ENCODE results near the gene KCNQ1. TPM values are rescaled to one million over a fixed set of nuclear protein-coding genes. Genes with fewer than 3 reads are reported as not detected.

KCNQ1 gene
- total and polyA plus RNA-seq, 2 donors (not counting 3 experiments of a cell fraction or from before 2014, with no cell fraction given) = 0.07 to 0.09 TPM

DNA sequence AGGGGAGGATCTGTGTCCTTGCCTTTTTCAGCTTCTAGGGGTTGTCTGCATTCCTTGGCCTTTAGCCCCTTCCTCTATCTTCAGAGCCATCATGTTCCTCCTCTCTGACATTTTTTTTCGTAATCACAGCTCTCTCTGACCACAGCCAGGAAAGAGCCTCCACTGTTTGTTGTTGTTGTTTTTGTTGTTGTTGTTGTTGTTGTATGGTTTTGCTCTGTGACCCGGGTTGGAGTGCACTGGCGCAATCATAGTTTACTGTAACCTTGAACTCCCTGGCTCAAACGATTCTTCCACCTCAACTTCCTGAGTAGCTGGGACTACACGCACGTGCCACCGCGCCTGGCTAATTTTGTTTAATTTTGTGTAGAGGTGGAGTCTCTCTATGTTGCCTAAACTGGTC lies 310.3 kb downstream of the KCNQ1 start:
- H2AFZ ChIP-seq (ENCODE audit: low read depth, low read length) = no peak overlapping the region
- no peak for DNase-seq (ENCODE audit: low read depth, low spot score)
- no peaks in the 10 kb centered on the region for H3K4me1 ChIP-seq (ENCODE audit: control insufficient read depth, extremely low read depth, insufficient read depth, low read length)
- H4K20me1 ChIP-seq (replicated peaks; ENCODE audit: control insufficient read depth, extremely low read depth, insufficient read depth, low read length) = no peaks in the 10 kb centered on the region
- intact Hi-C loops (cut with micrococcal nuclease) (no loop called here), dilution Hi-C loops (cut with MboI; ENCODE audit: extremely low pct_ligation_motif_present, low sequenced_read_pairs) (no loop called here)
- H3K27ac ChIP-seq (ENCODE audit: insufficient read depth, low read depth, low read length) = no peak overlapping the region
- H3K79me2 ChIP-seq (ENCODE audit: control insufficient read depth, insufficient read depth, low read length) = no peaks in the 10 kb centered on the region
- no peaks in the 10 kb centered on the region for H3K36me3 ChIP-seq (ENCODE audit: control insufficient read depth in 2 of 2, extremely low read depth in 1 of 2, insufficient read depth in 2 of 2, low read length in 2 of 2)
- H3K9me3 ChIP-seq (replicated peaks; ENCODE audit: control insufficient read depth, insufficient read depth, low read length) = no peaks in the 10 kb centered on the region
- no peak overlapping the region for H3K4me2 ChIP-seq (ENCODE audit: insufficient read depth, low read length)
- TF ChIP-seq GATA2 (IDR thresholded peaks at IDR 0.05; ENCODE audit: insufficient read depth, insufficient read length, low read depth, low read length) (no peak), FOS (IDR thresholded peaks at IDR 0.05; ENCODE audit: borderline replicate concordance, insufficient read depth, low read length) (no peak), POLR2AphosphoS5 (IDR thresholded peaks at IDR 0.05; ENCODE audit: insufficient read depth, low read depth, low read length) (no peak), JUN (IDR thresholded peaks at IDR 0.05; ENCODE audit: borderline replicate concordance, insufficient read depth, insufficient read length, low read depth) (no peak), EZH2 (IDR thresholded peaks at IDR 0.05; ENCODE audit: borderline replicate concordance, low read depth, low read length, severe bottlenecking) (no peak), POLR2A (IDR thresholded peaks at IDR 0.05; ENCODE audit: low read depth, low read length) (no peak)
- TF ChIP-seq, protein P1, sequence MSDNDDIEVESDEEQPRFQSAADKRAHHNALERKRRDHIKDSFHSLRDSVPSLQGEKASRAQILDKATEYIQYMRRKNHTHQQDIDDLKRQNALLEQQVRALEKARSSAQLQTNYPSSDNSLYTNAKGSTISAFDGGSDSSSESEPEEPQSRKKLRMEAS (IDR thresholded peaks at IDR 0.05; ENCODE audit: insufficient read depth, insufficient read length) = no peak
- POLR2A ChIA-PET = no interaction called here
- H3K27me3 ChIP-seq (ENCODE audit: control insufficient read depth in 2 of 2, insufficient read depth in 2 of 2, low read length in 2 of 2) = no peaks in the 10 kb centered on the region
- no peak overlapping the region for H3K4me3 ChIP-seq (replicated peaks in 1 of 3; ENCODE audit: insufficient read depth in 1 of 3, low read depth in 1 of 3, low read length in 3 of 3)
- BruUV-seq (replicated peaks) = no TSS peak
- no peak overlapping the region for H3K9ac ChIP-seq (replicated peaks; ENCODE audit: extremely low read depth, insufficient read depth, low read length)
- no peaks in the 10 kb centered on the region for H3K9me1 ChIP-seq (replicated peaks; ENCODE audit: control insufficient read depth, extremely low read depth, insufficient read depth, low read length)
- CTCF ChIA-PET = no interaction called here
- FAIRE-seq = no peak

GRCh38 chr11:2758751-2759150 lies 313.9 kb downstream of the KCNQ1 start:
- FAIRE-seq (no peak), DNase-seq (ENCODE audit: low read depth, low spot score) (no peak)
- H4K20me1 ChIP-seq (replicated peaks; ENCODE audit: control insufficient read depth, extremely low read depth, insufficient read depth, low read length) = no peaks in the 10 kb centered on the region
- no peak overlapping the region for H3K9ac ChIP-seq (replicated peaks; ENCODE audit: extremely low read depth, insufficient read depth, low read length)
- H3K4me1 ChIP-seq (ENCODE audit: control insufficient read depth, extremely low read depth, insufficient read depth, low read length) = no peaks in the 10 kb centered on the region
- no peak overlapping the region for H3K4me3 ChIP-seq (replicated peaks in 1 of 3; ENCODE audit: insufficient read depth in 1 of 3, low read depth in 1 of 3, low read length in 3 of 3)
- no peak overlapping the region for H3K4me2 ChIP-seq (ENCODE audit: insufficient read depth, low read length)
- H3K36me3 ChIP-seq (ENCODE audit: control insufficient read depth in 2 of 2, extremely low read depth in 1 of 2, insufficient read depth in 2 of 2, low read length in 2 of 2) = no peaks in the 10 kb centered on the region
- H2AFZ ChIP-seq (ENCODE audit: low read depth, low read length) = no peak overlapping the region
- CTCF ChIA-PET = no interaction called here
- intact Hi-C loops (cut with micrococcal nuclease) (no loop called here), dilution Hi-C loops (cut with MboI; ENCODE audit: extremely low pct_ligation_motif_present, low sequenced_read_pairs) (no loop called here)
- no peaks in the 10 kb centered on the region for H3K79me2 ChIP-seq (ENCODE audit: control insufficient read depth, insufficient read depth, low read length)
- POLR2A ChIA-PET = no interaction called here
- H3K27ac ChIP-seq (ENCODE audit: insufficient read depth, low read depth, low read length) = no peak overlapping the region
- H3K27me3 ChIP-seq (ENCODE audit: control insufficient read depth in 2 of 2, insufficient read depth in 2 of 2, low read length in 2 of 2) = no peaks in the 10 kb centered on the region
- no TSS peak for BruUV-seq (replicated peaks)
- no peaks in the 10 kb centered on the region for H3K9me1 ChIP-seq (replicated peaks; ENCODE audit: control insufficient read depth, extremely low read depth, insufficient read depth, low read length)
- TF ChIP-seq POLR2AphosphoS5 (IDR thresholded peaks at IDR 0.05; ENCODE audit: insufficient read depth, low read depth, low read length) = no peak
- no peak for TF ChIP-seq MYC (IDR thresholded peaks at IDR 0.05; ENCODE audit: low read depth, low read length)
- no peaks in the 10 kb centered on the region for H3K9me3 ChIP-seq (replicated peaks; ENCODE audit: control insufficient read depth, insufficient read depth, low read length)
